Measurements from ENCODE around the gene SCAMP1. TPM values are rescaled to one million over a fixed set of nuclear protein-coding genes. Genes with fewer than 3 reads are reported as not detected.

SCAMP1 gene
- total RNA-seq, 1 donor from 2014 or later: 45.4 TPM

DNA sequence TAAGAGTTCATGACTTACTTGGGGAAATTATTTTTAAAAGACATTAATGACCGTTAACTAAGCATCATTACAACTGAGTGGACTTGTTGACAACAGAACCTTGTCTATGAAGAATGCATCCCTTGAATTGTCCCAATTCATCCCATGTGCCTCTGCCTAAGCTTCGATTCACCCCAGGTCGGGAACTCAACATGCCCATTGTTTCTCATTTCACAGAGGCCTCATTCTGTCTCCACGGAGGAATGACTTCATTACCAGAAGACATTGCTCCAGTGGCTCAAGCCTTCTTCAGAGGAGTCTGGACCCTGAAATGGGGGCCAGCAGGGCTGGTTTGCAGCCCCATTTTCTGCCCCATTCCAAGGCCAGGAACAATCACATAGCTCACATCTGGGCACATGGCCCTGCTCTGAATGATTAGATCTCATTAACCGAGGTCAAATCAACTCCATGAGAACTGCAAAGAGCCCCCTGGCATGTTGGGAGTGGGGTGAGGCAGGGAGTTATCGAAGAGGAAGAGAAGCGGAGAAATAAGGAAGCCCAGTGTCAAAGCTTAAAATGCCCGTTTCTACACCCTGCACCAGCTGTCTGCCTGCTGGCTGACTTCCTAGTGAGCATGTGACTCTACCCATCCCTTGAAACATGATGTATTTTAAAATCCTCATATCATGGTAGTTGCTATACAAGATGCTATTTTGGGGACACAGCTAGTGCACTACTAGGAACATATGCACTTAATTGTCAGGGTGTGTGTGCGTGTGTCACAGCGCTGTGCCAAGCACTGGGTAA is 150.9 kb downstream of the SCAMP1 start:
- DNase-seq (ENCODE audit: low spot score in 2 of 2, unreplicated experiment in 2 of 2): no peak
- H3K27me3 Mint-ChIP-seq (ENCODE audit: low read depth): no peaks in the 10 kb centered on the region
- H3K4me3 Mint-ChIP-seq: no peak overlapping the region
- H3K27ac Mint-ChIP-seq: no peak overlapping the region
- TF ChIP-seq, protein P1, sequence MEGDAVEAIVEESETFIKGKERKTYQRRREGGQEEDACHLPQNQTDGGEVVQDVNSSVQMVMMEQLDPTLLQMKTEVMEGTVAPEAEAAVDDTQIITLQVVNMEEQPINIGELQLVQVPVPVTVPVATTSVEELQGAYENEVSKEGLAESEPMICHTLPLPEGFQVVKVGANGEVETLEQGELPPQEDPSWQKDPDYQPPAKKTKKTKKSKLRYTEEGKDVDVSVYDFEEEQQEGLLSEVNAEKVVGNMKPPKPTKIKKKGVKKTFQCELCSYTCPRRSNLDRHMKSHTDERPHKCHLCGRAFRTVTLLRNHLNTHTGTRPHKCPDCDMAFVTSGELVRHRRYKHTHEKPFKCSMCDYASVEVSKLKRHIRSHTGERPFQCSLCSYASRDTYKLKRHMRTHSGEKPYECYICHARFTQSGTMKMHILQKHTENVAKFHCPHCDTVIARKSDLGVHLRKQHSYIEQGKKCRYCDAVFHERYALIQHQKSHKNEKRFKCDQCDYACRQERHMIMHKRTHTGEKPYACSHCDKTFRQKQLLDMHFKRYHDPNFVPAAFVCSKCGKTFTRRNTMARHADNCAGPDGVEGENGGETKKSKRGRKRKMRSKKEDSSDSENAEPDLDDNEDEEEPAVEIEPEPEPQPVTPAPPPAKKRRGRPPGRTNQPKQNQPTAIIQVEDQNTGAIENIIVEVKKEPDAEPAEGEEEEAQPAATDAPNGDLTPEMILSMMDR (IDR thresholded peaks at IDR 0.05; ENCODE audit: unreplicated experiment): no peak
- no peaks in the 10 kb centered on the region for H3K9me3 Mint-ChIP-seq
- peaks cover 48% of the 10 kb centered on the region for H3K4me1 Mint-ChIP-seq
- H3K36me3 Mint-ChIP-seq: peaks cover 14% of the 10 kb centered on the region

- no peaks in the 10 kb centered on the region for H3K27me3 Mint-ChIP-seq (ENCODE audit: low read depth)
- H3K4me1 Mint-ChIP-seq: peaks cover 37% of the 10 kb centered on the region
- peaks cover 17% of the 10 kb centered on the region for H3K36me3 Mint-ChIP-seq
- no peak for DNase-seq (ENCODE audit: low spot score in 2 of 2, unreplicated experiment in 2 of 2)
- no peak overlapping the region for H3K27ac Mint-ChIP-seq
- TF ChIP-seq, protein P1 (IDR thresholded peaks at IDR 0.05; ENCODE audit: unreplicated experiment): no peak
- H3K4me3 Mint-ChIP-seq: no peak overlapping the region
- no peaks in the 10 kb centered on the region for H3K9me3 Mint-ChIP-seq
These were observed 152.0 kb downstream of the SCAMP1 start for GRCh38 chr5:78512435-78512834.

GRCh38 chr5:78513441-78513840 is 153.0 kb downstream of the SCAMP1 start:
- Mint-ChIP-seq H3K27me3 (ENCODE audit: low read depth) (no peaks in the 10 kb centered on the region), H3K4me1 (peaks cover 31% of the 10 kb centered on the region), H3K36me3 (peaks cover 17% of the 10 kb centered on the region), H3K4me3 (no peak overlapping the region), H3K9me3 (no peaks in the 10 kb centered on the region), H3K27ac (no peak overlapping the region)
- TF ChIP-seq, protein P1 (IDR thresholded peaks at IDR 0.05; ENCODE audit: unreplicated experiment): no peak
- DNase-seq (ENCODE audit: low spot score in 2 of 2, unreplicated experiment in 2 of 2): no peak

- TF ChIP-seq, protein P1 (IDR thresholded peaks at IDR 0.05; ENCODE audit: unreplicated experiment): no peak
- H3K27me3 Mint-ChIP-seq (ENCODE audit: low read depth): no peaks in the 10 kb centered on the region
- peaks cover 25% of the 10 kb centered on the region for H3K4me1 Mint-ChIP-seq
- H3K4me3 Mint-ChIP-seq: no peak overlapping the region
- peaks cover 17% of the 10 kb centered on the region for H3K36me3 Mint-ChIP-seq
- no peak for DNase-seq (ENCODE audit: low spot score in 2 of 2, unreplicated experiment in 2 of 2)
- H3K9me3 Mint-ChIP-seq: no peaks in the 10 kb centered on the region
- H3K27ac Mint-ChIP-seq: no peak overlapping the region
These were observed 154.3 kb downstream of the SCAMP1 start for GRCh38 chr5:78514427-78515330.

- DNase-seq (ENCODE audit: low spot score in 2 of 2, unreplicated experiment in 2 of 2): no peak
- Mint-ChIP-seq H3K27me3 (ENCODE audit: low read depth) (no peaks in the 10 kb centered on the region), H3K4me1 (peaks cover 18% of the 10 kb centered on the region), H3K27ac (no peak overlapping the region), H3K36me3 (peaks cover 17% of the 10 kb centered on the region), H3K4me3 (no peak overlapping the region), H3K9me3 (no peaks in the 10 kb centered on the region)
- TF ChIP-seq, protein P1 (IDR thresholded peaks at IDR 0.05; ENCODE audit: unreplicated experiment): no peak
These were observed 155.3 kb downstream of the SCAMP1 start for GRCh38 chr5:78515670-78516069.
